HG02870 (cell line): Measurements from ENCODE around the gene ASCC1.
"Not testable (repeated sequence)": the region's sequence is repeated elsewhere in the genome, so short reads cannot be mapped to it uniquely, and the experiment has no call there.

Experiments used
- ATAC-seq: cut with Tn5 transposase; IDR thresholded peaks from one replicate; pipeline ENCODE4 v1.9.1; 2021; ENCODE audit warnings: mild to moderate bottlenecking, moderate library complexity; ENCODE audit not compliant: unreplicated experiment

The ASCC1 gene

DNA sequence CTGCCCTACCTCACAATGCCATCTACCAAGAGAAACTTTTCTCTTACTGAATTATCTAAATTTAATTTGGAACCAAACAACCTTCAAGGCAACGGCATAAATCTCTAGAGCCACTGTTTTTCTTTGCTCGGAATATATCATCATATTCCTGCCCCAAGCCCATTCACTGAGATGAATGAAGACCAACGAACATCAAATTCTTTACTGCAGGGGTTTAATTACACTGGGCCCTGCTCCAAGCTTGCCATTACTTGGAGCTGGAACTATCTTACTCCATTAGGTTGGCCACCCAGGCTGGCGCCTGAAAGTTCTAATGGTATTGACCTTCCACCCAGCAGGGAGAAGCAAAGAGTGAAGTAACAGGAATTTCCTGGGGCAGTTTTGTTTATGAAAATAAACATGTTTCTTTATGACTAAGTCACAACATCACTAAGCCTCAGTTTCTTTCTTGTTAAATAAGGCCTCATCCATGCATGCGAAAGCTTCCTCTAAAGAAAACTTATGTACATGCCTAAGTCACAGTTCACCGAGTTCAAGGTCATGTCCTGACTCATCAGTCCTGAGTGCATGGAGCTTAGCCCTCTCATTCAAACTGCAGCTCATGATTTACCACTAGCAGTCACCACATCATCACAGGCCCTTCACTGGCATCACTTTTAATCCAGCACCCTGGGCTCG, 42.3 kb downstream of the ASCC1 start:
- peak; percentile 67 for ATAC-seq

DNA sequence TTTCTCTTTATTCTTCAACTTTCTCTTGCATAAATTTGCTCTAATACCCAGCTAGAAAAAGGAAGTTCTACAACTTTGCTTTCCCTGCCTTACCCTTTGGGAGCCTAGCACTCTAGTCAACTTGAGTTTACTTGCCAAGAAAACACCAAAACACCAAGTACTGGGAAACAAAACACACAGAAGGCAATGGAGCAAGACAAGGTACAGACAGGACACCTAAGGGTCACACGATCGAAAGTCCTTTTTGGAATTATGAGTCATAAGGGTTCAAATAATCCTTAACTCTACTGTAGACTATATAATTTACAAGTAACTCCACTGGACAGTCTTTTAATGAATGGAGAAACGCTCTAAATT, 42.8 kb downstream of the ASCC1 start:
- ATAC-seq: no peak

DNA sequence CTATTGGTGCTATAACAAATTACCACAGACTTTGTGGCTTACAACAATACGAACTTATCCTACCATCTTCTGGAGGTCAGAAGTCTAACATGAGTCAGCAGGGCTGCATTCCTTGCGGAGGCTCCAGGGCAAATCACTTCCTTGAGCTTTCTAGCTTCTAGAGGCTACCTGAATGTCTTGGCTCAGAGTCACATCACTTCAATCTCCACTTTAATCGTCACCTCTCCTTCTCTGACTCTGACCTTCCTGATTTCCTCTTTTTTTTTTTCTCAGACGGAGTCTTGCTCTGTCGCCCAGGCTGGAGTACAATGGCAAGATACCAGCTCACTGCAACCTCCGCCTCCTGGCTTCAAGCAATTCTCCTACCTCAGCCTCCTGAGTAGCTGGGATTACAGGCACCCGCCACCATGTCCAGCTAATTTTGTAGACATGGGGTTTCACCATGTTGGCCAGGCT, 44.9 kb downstream of the ASCC1 start:
- no peak for ATAC-seq

DNA sequence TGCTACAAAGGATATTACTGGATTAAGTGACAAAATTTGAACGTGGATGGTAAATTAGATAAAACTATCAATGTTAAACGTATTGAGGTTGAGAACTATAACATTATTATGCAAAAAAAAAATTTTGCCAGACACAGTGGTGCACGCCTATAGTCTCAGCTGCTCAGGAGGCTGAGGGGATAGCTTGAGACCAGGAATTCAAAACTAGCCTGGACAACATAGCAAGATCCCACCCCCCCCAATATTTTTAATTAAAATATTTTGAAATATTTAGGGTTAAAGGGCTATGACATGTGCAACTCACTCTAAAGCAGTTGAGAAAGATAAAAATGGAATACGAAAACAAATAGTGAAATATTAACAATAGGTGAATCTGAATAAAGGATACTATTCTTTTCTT, 45.3 kb downstream of the ASCC1 start:
- no peak for ATAC-seq

DNA sequence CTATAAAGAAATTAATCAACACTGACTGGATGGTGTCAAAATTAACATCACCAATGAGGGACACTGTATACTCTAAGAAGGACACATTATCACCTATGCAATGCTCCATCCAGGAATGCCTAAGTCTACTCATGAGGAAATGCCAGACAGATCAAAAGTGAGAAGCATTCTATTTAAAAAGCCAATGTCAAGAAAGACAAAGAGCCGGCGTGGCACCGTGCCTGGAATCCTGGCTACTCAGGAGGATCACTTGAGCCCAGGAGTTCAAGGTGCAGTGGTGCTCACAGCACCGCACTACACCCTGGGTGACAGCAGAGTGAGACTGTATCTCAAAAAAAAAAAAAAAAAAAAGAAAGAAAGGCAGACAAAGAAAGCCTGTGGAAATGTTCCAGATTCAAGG, 45.8 kb downstream of the ASCC1 start:
- no peak for ATAC-seq

DNA sequence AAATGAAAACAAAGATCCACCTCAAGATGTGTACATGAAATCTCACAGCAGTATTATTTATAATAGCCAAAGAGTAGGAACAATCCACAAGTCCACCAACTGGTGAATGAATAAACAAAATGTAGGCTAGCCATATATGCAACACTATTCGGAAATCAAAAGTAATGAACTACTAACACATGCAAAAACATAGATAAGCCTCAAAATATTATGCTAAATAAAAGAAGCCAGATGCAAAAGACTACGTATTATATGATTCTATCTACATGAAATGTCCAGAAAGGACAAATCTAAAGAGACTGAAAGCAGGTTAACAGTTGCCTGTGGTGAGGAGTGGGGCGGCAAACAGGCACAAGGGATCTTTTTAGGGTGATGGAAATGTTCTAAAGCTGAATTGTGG, 49.0 kb downstream of the ASCC1 start:
- no peak for ATAC-seq

DNA sequence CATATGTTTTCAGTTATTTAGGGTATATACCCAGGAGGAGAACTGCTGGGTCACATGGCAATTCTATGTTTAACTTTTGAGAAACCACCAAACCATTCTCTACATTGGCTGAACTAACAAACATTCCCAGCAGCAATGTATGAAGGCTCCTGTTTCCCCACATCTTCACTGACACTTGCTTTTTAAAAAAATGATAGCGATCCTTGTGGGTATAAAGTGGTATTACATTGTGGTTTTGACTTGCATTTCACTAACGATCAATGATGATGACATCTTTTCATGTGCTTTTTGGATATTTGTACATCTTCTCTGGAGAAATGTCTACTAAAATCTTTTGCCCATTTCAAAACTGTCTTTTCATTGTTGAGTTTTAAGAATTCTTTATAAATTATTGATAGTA, 51.5 kb downstream of the ASCC1 start:
- ATAC-seq: no peak

DNA sequence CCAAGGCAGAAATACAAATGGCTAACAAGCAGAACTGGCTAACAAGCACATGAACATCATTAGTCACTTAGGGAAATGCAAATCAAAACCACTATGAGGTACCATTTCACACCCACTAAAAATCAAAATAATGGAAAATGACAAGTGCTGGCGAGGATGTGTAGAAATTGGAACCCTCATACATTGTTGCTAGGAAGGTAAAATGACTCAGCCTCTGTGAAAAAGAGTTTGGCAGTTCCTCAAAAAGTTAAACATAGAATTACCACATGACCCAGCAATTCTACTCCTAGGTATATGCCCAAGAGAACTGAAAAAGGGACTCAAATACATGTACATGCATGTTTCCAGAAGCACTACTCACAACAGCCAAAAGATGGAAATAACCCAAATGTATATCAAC, 53.1 kb downstream of the ASCC1 start:
- ATAC-seq: no peak

DNA sequence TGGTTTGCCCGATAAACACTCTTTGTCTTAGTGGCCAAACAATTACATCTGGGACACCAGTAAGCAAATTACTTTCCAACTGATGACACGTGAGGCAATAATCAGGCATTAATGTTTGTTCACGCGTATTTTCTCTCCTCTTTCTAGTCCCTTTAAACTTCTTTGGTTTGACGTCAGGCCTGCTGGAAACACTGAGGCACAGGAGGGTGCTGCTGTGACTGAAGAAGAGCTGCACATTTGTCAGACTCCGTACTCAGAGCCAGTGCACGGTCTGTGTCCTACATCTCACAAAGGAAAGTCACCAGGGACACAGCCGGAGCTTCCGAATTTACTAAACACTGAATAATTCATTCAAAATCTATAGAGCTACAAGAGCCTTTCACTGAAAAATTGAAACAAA, 57.9 kb downstream of the ASCC1 start:
- ATAC-seq: no peak

DNA sequence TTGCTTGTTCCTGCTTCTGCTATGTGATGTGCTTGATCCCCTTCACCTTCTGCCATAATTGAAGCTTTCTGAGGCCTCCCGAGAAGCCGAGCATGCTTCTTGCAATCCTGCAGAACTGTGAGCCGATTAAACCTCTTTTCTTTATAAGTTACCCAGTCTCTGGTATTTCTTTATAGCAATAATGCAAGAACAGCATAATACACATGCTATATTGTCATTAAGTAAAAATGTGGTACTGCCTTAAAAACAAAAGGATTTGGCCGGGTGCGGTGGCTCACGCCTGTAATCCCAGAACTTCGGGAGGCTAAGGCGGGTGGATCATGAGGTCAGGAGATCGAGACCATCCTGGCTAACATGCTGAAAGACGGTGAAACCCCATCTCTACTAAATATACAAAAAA, 59.9 kb downstream of the ASCC1 start:
- ATAC-seq: no peak

DNA sequence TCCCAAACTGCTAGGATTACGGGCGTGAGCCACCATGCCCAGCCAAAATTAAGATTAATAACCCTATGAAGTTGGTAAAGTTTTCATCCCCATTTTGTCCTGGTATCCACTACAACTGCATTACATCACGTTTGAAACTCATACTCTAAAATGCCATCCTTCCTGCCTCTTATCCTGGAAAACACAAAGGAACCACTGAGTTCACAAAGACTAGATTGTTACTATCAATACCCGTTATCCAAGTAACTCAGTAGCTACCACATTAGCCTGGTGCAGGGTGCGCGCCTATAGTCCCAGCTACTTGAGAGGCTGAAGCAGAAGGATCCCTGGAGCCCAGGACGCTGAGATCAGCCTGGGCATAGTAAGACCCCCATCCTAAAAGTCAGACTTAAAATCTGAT, 63.8 kb downstream of the ASCC1 start:
- no peak for ATAC-seq

DNA sequence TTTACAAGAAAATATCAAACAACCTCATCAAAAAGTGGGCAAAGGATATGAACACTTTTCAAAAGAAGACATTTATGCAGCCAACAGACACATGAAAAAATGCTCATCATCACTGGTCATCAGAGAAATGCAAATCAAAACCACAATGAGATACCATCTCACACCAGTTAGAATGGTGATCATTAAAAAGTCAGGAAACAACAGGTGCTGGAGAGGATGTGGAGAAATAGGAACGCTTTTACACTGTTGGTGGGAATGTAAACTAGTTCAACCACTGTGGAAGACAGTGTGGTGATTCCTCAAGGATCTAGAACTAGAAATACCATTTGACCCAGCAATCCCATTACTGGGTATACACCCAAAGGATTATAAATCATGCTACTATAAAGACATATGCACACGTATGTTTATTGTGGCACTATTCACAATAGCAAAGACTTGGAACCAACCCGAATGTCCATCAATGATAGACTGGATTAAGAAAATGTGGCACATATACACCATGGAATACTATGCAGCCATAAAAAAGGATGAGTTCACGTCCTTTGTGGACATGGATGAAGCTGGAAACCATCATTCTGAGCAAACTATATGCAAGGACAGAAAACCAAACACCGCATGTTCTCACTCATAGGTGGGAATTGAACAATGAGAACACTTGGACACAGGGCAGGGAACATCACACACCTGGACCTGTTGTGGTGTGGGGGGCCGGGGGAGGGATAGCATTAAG, 65.2 kb downstream of the ASCC1 start:
- ATAC-seq: not testable (repeated sequence)

DNA sequence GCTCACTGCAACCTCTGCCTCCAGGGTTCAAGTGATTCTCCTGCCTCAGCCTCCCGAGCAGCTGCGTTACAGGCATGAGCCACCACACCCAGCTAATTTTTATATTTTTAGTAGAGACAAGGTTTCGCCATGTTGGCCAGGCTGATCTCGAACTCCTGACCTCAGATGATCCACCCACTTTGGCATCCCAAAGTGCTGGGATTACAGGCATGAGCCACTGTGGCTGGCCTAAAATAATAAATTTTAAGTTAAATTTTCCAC, 68.8 kb downstream of the ASCC1 start:
- not testable (repeated sequence) for ATAC-seq

DNA sequence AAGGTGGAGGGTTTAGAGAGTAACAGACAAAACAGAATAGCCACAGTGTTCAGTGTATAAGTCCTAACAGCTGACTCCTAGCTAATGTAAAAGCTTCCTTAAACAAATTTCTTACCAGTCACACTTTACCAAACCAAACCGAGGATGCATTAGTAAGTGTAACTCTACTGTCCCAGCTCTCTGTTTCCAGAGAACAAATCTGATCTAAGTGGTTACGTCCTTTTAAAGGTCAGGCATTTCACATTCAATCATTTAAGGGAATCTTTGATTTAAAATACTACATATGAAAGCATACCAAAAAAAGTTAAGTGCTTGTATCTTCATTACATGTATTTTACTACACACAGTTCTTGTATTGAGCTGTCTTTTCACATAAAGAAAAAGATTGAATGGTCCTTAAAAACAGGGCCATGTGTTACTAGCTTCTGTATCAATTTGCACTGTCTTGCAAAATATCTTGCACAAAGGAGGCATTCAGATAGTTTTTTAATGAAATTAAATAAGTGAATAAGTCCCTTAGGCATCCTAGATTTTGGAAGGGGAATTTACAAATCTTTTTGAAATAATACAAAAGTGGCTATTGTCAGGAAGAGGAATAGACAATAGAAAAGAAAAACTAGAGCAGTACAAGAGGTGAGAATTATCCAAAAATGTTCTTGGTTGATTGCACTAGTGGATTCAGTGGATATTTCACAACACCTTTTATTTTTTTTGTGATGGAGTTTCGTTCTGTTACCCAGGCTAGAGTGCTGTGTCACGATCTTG, 69.3 kb downstream of the ASCC1 start:
- ATAC-seq: no peak

DNA sequence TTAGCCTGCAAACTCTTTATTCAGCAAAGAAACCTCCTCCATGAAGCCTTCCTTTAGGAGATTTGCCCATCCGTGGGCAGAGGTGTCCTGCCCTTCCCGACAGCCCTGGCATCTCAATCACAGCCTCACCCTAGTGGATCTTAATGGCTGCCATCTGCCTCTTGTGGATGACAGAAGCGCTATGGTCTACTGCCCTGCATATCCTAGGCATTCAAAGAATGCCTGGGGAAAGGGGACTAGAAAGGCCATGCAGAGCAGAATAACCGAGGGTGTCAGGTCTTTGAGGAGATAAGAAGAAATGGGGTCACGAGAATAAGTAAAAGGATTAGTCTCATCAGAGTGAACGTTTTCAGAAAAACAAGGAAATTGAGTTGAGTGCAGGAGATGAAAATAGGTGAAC, 70.0 kb downstream of the ASCC1 start:
- no peak for ATAC-seq

DNA sequence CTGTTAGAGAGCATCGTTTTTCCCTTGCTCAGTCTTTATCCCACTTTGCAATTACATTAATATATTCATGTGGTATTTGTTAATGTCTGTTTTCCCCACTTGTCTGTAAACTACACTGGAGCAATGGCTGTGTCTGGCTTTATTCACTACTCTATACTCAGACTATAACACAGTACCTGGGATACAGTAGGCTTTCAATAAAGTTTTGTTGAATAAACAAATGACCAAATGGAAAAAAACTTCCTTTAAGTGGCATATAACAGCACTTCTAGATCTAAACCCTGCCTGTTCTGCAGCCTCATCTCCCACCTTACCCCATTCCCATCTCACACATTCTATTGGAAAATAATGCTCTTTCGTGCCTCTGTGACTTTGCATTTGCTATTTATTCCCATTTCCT, 70.4 kb downstream of the ASCC1 start:
- ATAC-seq: no peak

DNA sequence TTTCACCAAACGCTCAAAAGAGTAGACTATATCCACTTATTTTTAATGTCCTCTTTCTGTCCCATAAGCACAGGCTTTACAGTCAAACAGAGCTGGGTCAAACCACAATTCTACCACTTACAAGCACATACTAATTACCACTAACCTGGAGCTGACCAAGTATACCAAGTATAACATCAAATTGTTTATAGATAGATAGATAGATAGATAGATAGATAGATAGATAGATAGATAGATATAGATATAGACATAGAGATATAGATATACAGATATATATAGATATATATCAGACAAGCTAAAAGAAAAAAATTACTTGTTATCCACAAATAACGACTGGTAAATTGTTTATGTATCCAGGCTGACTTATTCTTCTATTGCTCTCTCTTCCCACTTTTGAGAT, 75.2 kb downstream of the ASCC1 start:
- ATAC-seq: no peak

DNA sequence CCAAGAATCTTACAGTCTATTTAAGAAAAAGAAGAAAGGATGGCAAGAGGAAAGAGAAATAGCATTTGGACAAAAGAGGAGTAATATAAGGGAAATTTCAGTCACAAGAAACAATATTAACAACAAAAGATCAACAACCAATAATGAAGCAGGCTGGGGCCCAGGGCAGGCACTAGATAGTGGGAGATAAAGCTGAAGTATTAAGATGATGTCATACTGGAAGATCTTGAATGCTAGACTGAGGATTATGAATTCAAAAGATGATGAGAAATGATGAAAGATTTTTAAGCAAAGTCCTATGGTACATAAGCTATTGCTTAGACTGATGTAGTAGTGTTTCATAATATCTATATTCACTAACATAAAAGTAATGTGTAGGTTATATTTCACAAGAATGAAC, 75.9 kb downstream of the ASCC1 start:
- no peak for ATAC-seq

DNA sequence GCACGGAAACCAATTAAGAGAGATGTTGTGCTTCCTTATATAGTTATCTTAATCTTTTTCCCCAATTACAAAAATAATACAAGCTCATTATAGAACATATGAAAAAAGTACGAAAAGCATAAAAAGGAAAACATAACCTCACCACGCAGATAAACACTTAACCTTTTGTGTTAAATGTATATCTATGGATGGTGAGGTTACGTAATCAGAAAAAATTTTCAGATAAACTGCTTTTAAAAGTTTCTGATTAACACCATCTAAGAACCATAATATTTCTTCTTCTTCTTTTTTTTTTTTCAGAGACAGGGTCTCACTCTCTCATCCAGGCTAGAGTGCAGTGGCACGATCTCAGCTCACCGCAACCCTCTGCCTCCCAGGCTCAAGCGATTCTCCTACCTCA, 78.5 kb downstream of the ASCC1 start:
- no peak for ATAC-seq

DNA sequence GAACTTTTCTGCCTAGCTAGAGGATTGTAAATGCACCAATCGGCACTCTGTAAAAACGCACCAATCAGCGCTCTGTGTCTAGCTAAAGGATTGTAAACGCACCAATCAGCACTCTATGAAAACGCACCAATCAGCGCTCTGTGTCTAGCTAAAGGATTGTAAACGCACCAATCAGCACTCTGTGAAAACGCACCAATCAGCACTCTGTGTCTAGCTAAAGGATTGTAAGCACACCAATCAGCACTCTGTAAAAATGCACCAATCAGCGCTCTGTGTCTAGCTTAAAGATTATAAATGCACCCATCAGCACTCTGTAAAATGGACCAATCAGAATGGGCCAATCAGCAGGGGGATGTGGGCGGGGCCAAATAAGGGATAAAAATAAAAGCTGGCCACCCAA, 79.9 kb downstream of the ASCC1 start:
- ATAC-seq: not testable (repeated sequence)

DNA sequence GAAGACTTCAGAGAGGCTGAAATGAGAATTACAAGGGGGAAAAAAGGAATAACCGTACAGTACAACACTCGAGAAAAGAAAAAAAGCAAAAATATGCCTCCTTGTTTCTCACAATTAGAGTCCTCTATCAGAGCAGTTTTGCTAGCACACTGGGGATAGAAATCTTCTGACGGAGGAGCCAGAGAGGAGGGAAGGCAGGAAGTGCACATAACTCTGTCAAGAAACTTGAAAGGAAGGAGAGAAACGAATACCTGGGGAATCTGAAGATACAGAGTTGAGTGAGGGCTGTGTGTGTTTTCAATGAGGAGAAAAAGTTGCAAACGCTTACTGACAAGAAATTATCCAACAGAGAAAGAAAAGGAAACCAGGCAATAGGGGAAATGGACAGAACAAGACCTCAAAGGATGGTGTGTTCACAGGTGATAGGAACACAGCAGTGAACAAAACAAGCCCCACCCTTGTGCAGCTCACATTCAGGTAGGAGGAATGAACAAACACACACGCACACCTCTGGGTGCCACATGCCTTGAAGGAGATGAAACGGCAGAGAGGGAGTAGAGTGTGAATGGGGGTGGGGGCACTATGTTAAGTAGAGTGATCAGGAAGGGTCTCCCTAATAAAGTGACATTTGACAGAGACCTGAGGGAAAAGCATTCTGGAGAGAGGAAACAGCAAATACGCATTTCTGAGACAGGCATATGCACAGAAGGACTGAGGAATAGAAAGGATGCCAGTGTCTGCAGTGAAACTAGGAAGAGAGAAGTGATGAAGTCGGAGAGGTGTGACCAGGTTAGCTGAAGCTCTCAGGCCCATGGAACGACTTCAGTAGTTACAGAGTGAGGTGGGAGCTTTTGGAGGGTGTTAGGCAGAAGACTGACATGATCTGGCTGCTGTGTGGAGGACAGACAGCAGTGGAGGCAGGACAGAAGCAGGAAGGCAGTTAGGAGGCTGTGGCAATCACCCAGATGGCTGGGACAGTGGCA, 81.0 kb downstream of the ASCC1 start:
- no peak for ATAC-seq
